GM10266 (cell line): ENCODE data around the gene TOM1L2.

Experiments used
- DNase-seq: peaks from one replicate; pipeline ENCODE4 v3.0.0; 2012; ENCODE audit errors: extremely low spot score
- TF ChIP-seq, protein P1 (sequence below): IDR thresholded peaks from 2 replicates; pipeline ENCODE4 v1.5.1; 2012; ENCODE audit warnings: mild to moderate bottlenecking, low read depth; ENCODE audit not compliant: control insufficient read depth, insufficient read depth; ENCODE audit errors: missing control alignments

TOM1L2 gene

GRCh38 chr17:17981330-17981729 is 9.1 kb upstream of the TOM1L2 start:
- TF ChIP-seq, protein P1, sequence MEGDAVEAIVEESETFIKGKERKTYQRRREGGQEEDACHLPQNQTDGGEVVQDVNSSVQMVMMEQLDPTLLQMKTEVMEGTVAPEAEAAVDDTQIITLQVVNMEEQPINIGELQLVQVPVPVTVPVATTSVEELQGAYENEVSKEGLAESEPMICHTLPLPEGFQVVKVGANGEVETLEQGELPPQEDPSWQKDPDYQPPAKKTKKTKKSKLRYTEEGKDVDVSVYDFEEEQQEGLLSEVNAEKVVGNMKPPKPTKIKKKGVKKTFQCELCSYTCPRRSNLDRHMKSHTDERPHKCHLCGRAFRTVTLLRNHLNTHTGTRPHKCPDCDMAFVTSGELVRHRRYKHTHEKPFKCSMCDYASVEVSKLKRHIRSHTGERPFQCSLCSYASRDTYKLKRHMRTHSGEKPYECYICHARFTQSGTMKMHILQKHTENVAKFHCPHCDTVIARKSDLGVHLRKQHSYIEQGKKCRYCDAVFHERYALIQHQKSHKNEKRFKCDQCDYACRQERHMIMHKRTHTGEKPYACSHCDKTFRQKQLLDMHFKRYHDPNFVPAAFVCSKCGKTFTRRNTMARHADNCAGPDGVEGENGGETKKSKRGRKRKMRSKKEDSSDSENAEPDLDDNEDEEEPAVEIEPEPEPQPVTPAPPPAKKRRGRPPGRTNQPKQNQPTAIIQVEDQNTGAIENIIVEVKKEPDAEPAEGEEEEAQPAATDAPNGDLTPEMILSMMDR, result no peak
- no peak for DNase-seq

- TF ChIP-seq, protein P1, result no peak
- no peak for DNase-seq
Measured at GRCh38 chr17:17979778-17980177, 7.6 kb upstream of the TOM1L2 start.

- no peak for DNase-seq
- TF ChIP-seq, protein P1, result no peak
Measured at GRCh38 chr17:17978481-17979424, 6.6 kb upstream of the TOM1L2 start.

DNA sequence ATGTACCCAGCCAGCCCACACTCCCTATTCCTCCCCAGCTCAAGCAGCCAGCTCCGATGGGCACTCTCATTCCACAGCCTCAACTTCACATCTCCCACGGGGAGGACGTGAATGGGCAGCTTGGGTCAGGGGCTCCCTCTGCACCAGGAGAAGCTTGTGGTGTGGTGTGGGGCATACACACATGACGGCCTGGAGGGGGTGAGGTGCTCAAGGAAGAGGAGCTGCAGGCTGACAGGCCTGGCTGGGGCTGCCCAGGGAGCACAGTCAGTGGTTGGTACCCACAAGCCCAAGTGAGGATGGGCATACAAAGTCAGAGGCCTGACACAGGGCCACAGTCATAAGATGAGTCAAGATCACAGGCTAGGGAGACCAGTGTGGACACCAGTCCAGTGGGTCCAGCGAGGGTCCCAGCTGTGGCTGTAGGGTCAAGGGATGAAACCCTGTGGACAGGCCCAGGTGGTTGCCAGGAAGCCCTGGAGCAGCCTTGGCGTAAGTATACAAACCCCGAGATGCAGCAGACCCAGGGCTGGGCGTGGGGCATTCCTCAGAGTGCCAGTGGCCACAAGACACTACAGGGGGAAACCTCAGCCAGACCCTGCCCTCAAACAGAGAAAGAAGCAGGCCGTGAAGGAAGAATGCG is 4.9 kb upstream of the TOM1L2 start:
- no peak for DNase-seq
- TF ChIP-seq, protein P1, result no peak

DNA sequence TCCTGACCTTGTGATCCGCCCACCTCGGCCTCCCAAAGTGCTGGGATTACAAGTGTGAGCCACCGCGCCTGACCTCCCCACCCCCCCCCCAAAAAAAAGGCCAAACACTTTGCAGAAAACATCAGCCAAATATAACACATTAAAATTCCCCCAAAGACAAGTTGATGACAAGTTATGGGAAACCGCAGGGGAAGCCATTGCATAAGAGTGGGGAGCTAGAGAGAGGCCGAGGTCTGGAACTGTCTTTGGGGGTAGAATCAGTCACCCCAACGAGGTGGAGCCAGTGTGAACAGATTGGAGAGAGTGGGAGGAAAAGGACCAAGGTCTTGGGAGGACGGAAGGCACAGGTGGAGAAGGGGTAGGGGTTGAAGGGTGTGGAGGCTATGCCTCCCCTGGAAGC is 3.2 kb upstream of the TOM1L2 start:
- TF ChIP-seq, protein P1, result no peak
- no peak for DNase-seq

DNA sequence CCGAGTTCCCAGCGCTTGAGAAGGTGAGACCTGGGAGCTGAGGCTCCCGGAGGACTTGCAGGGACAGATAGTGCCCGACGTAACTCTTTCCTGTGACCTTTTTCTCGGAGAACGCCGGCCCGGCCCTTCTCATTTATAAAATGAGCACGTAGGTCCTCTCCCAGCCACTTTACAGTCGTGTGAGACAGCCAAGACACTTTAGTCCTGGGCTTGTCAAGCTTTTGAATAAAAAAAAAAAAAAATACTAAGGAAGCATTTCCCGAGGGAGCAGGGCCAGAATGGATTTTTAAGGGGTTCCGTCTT is 703 bp upstream of the TOM1L2 start:
- TF ChIP-seq, protein P1, result no peak
- no peak for DNase-seq
